ENCODE data around the gene PHACTR3. TPM values are rescaled to one million over a fixed set of nuclear protein-coding genes. Genes with fewer than 3 reads are reported as not detected.

Gene PHACTR3
- total RNA-seq, 1 experiment from 2014 or later, result not detected

GRCh38 chr20:59680852-59681251 is 76.5 kb downstream of the PHACTR3 start:
- no peaks in the 10 kb centered on the region for H3K36me3 ChIP-seq (ENCODE audit: control insufficient read depth in 1 of 2, insufficient read depth in 2 of 2, low read length in 2 of 2)
- no TSS peak for BruUV-seq (replicated peaks)
- no peaks in the 10 kb centered on the region for H4K20me1 ChIP-seq (ENCODE audit: insufficient read depth)
- no peak for ATAC-seq
- H3K4me2 ChIP-seq (ENCODE audit: low read length), result no peak overlapping the region
- no peak for TF ChIP-seq SIN3A (IDR thresholded peaks at IDR 0.05; ENCODE audit: low read depth)
- TF ChIP-seq TCF7L2 (IDR thresholded peaks at IDR 0.05; ENCODE audit: borderline replicate concordance, extremely low read depth, insufficient read depth, insufficient read length), result no peak
- no peak for TF ChIP-seq MAX (IDR thresholded peaks at IDR 0.05)
- TF ChIP-seq, protein P1, sequence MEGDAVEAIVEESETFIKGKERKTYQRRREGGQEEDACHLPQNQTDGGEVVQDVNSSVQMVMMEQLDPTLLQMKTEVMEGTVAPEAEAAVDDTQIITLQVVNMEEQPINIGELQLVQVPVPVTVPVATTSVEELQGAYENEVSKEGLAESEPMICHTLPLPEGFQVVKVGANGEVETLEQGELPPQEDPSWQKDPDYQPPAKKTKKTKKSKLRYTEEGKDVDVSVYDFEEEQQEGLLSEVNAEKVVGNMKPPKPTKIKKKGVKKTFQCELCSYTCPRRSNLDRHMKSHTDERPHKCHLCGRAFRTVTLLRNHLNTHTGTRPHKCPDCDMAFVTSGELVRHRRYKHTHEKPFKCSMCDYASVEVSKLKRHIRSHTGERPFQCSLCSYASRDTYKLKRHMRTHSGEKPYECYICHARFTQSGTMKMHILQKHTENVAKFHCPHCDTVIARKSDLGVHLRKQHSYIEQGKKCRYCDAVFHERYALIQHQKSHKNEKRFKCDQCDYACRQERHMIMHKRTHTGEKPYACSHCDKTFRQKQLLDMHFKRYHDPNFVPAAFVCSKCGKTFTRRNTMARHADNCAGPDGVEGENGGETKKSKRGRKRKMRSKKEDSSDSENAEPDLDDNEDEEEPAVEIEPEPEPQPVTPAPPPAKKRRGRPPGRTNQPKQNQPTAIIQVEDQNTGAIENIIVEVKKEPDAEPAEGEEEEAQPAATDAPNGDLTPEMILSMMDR (IDR thresholded peaks at IDR 0.05 in 2 of 3, conservative IDR thresholded peaks at IDR 0.05 in 1 of 3; ENCODE audit: borderline replicate concordance in 1 of 3, insufficient read depth in 1 of 3, low read depth in 2 of 3, low read length in 2 of 3), result no peak
- TF ChIP-seq EZH2phosphoT487 (IDR thresholded peaks at IDR 0.05; ENCODE audit: borderline replicate concordance), result no peak
- TF ChIP-seq YY1 (IDR thresholded peaks at IDR 0.05; ENCODE audit: extremely low read depth, insufficient replicate concordance, low read depth, low read length), result no peak
- TF ChIP-seq ZNF274 (IDR thresholded peaks at IDR 0.05; ENCODE audit: low read depth, low read length), result no peak
- no peak for TF ChIP-seq FOSL1 (IDR thresholded peaks at IDR 0.05; ENCODE audit: low read depth)
- no peak for TF ChIP-seq POLR2A (IDR thresholded peaks at IDR 0.05; ENCODE audit: borderline replicate concordance, extremely low read depth, insufficient read depth, insufficient read length)
- TF ChIP-seq POLR2AphosphoS5 (IDR thresholded peaks at IDR 0.05; ENCODE audit: low read depth, low read length), result no peak
- no peak for TF ChIP-seq EZH2 (IDR thresholded peaks at IDR 0.05)
- TF ChIP-seq SP1 (IDR thresholded peaks at IDR 0.05; ENCODE audit: low read depth), result no peak
- peaks cover 57% of the 10 kb centered on the region for H3K27me3 ChIP-seq (ENCODE audit: insufficient read depth, low read length)
- no peaks in the 10 kb centered on the region for H3K79me2 ChIP-seq (ENCODE audit: insufficient read depth, low read length)
- ChIA-PET RAD21 (ENCODE audit: low non-redundant PET in 1 of 2, low total read pairs in 2 of 2, uncharacterized antibody in 2 of 2, unreplicated experiment in 2 of 2) (no interaction called here), POLR2A (no interaction called here), CTCF (no interaction called here)
- no peaks in the 10 kb centered on the region for H3K4me1 ChIP-seq (ENCODE audit: control insufficient read depth in 1 of 2, insufficient read depth in 2 of 2, low read length in 2 of 2)
- no peak overlapping the region for H2AFZ ChIP-seq (ENCODE audit: low read depth, low read length, poor library complexity, severe bottlenecking)
- DNase-seq (ENCODE audit: low read depth, low spot score), result no peak
- H3K9me2 ChIP-seq (ENCODE audit: insufficient read depth), result no peaks in the 10 kb centered on the region
- no peak overlapping the region for H3K27ac ChIP-seq (ENCODE audit: low read depth, low read length)
- intact Hi-C loops (cut with micrococcal nuclease), result no loop called here
- no peak overlapping the region for H3K9ac ChIP-seq (ENCODE audit: low read length)
- no peaks in the 10 kb centered on the region for H3K9me3 ChIP-seq (ENCODE audit: control insufficient read depth in 1 of 2, insufficient read depth in 1 of 2, low read depth in 1 of 2, low read length in 2 of 2)
- no peak overlapping the region for H3K4me3 ChIP-seq (replicated peaks in 1 of 2; ENCODE audit: low read depth in 1 of 2, low read length in 2 of 2)

All from HCT116 (cell line).